ENCODE data around the gene LARP1. TPM values are rescaled to one million over a fixed set of nuclear protein-coding genes. Genes with fewer than 3 reads are reported as not detected.
"Not testable (repeated sequence)": the region's sequence is repeated elsewhere in the genome, so short reads cannot be mapped to it uniquely, and the experiment has no call there.

The LARP1 gene
- 157 TPM for total RNA-seq

DNA sequence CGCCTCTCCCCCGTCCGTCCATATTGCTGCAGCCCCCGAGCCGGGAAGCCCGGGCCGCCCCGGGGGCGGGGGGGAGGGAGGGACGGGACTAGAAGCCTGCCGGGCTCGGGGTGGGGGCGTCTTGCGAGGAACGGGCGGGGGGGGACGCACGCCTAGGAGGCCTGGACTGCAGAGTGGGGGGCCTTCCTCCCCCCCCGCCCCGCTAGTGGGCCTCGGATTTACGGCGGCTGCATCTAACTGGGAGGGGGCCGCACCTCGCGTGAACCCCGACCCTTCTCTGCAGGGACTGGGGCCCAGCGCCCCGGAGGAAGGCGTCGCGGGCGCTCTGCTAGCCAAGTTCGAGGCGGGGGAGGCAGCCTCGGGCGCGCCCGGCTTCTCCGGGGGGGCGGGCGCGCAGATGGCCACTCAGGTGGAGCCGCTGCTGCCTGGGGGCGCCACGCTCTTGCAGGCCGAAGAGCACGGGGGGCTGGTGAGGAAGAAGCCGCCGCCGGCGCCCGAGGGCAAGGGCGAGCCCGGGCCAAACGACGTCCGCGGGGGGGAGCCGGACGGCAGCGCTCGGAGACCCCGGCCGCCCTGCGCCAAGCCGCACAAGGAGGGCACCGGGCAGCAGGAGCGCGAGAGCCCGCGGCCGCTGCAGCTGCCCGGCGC is at the start of gene LARP1:
Gene LARP1, plus strand, starts transcription at position 17 of the 648 bp plus-strand sequence. Its CDS starts 381 bp downstream, at position 398.
- intact Hi-C loops (cut with DNase I), result no loop called here
- DNase-seq (ENCODE audit: low spot score), result no peak

DNA sequence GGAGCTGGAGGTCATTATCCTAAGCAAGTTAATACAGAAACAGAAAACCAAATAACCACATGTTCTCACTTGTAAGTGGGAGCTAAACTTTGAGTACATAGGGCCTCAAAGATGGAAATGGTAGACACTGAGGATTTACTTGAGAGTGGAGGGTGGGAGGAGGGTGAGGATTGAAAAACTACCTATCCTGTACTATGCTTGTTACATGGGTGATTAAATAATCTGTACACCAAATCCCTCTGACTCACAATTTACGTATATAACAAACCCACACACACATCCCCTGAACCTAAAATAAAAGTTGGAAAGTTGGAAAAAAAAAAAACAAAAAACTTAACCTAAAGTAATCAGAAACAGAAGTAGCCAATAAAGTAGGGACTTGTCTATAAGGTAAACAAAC is 48.8 kb upstream of the LARP1 start:
- no peak for DNase-seq (ENCODE audit: low spot score)
- ATAC-seq, result no peak
- intact Hi-C loops (cut with DNase I), result no loop called here

More for the DNA sequence above, at the start of gene LARP1:
- ATAC-seq, result peak; percentile 0

DNA sequence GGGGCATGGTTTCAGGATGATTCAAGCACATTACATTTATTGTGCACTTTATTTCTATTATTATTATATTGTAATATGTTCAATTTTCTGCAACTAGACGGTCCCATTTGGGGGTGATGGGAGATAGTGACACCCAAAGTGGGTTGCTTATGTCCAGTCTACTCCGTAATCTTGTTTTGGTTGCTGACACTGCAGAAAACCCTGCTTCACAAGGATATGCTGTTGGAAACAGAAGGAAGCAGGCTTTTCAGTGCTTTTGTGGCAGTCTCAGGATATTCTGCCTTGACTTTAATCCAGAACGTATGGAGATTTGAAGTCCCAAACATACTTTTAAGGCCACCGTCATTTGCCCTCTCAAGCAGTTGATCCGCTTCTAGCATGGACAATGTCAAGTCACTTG is 47.5 kb upstream of the LARP1 start:
- intact Hi-C loops (cut with DNase I), result no loop called here
- ATAC-seq, result no peak
- DNase-seq (ENCODE audit: low spot score), result no peak

DNA sequence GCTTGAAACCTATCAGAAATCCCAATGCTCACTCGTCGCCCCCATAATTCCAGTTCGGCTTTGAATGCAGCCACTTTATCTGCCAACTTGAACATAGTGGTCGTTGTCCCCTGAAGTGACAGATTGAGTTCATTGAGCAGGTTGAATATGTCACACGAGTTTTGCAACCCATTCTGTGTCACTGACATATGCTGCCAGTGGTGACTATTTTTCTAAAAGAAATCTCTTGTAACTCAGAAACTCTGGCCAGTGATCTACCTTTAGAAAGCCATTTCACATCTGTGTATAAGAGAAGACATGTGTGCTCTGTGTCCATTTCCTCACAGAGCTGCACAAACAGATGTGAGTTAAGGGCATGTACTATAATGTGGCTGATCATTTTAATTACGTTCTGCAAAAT is 47.0 kb upstream of the LARP1 start:
- ATAC-seq, result no peak
- DNase-seq (ENCODE audit: low spot score), result no peak
- intact Hi-C loops (cut with DNase I), result no loop called here

DNA sequence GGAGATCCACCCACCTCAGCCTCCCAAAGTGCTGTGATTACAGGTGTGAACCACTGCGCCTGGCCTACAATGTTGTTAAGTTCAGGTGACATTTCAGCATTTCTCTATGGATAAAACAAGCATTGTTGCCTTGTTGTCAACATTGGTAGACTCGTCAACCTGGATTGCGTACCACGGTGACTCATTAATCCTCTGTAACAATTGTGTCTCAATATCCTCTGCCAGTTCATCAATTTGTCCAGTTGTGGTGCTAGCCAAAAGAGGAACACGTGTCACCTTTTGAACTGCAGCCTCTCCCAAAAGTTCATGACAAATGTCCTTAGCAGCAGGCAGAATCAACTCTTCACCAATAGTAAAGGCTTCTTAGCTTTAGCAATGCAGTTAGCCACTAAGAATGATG is 46.3 kb upstream of the LARP1 start:
- DNase-seq (ENCODE audit: low spot score) (no peak), ATAC-seq (no peak)
- intact Hi-C loops (cut with DNase I), result no loop called here

DNA sequence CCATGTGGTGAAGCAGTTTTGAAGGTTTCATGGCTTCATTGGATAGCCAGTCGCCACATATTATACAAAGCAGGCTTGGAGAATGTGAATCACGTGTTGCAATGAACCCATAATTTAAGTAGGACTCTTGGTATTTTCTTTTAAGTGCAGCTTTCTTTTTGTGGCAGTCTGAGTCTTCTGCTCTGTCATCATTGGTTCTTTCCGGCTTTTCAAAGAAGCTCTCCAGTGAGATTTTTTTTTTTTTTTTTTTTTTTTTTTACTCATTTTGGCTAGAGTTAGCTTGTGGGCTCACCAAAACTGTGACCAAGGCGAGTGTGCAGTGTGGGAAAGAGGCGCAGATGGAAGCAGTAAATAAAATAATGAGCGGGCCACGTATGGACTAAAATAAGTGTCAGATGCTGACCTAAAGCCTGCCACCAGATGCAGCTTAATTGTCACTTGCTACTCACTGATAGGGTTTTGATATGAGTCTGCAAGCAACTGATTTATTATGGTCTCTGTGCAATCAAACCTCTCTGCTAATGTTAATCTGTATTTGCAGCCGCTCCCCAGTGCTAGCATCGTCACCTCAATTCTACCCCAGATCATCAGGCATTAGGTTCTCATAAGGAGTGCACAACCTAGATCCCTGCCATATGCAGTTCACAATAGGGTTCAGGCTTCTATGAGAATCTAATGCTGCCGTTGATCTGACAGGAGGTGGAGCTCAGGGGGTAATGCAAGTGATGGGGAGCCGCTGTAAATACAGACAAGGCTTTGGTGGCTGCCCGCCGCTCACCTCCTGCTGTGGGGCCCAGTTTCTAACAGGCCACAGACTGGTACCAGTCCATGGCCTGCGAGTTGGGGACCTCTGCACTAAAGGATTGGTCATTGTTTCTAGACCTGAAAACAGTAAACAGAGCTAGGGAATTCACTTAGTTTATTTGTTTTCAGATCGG is 45.5 kb upstream of the LARP1 start:
- DNase-seq (ENCODE audit: low spot score) (no peak), ATAC-seq (no peak)
- intact Hi-C loops (cut with DNase I), result no loop called here

DNA sequence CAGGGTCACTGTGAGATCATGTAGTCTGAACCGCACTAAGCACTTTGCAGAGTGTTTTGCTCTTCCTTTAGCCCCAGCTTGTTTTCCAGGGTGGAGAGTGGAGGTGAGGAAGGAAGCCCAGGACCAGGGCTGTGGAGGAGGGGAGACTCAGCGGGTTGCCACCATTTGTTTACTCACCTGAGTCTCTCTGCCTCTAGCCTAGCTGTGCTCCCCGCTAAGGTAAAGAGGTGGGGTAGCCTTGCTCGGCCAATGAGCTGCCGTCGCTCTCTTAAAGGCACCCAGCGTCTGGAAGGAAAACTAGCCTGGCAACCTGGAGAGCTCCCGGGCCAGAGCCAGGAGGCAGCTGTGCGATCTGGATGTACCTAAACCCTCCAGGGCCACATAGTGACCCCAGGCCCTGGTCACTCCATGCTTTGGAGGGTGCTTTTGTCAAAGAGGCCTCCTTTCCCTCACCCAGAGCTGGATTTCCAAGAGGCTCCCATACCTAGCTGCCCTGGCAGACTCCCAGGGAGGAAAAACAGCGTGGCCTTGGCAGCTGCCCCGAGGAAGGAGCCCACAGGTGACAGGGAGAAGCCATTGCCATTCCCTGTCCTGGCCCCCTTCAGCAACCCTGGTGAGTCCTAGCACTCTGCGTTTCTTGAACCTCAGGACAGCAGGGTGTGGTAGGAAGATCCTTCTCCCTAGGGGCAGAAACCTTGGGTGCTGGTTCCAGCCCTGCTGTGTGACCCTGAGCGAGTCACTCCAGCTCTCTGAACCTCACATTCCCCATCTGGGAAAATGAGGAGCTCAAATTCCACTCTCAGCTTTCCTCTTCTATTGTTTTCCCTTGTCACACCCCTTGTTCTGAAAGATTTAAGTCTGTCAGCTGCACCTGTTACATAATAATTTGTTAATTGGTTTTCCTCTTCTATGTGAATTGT is 42.4 kb upstream of the LARP1 start:
- ATAC-seq (no peak), DNase-seq (ENCODE audit: low spot score) (no peak)
- intact Hi-C loops (cut with DNase I), result no loop called here

DNA sequence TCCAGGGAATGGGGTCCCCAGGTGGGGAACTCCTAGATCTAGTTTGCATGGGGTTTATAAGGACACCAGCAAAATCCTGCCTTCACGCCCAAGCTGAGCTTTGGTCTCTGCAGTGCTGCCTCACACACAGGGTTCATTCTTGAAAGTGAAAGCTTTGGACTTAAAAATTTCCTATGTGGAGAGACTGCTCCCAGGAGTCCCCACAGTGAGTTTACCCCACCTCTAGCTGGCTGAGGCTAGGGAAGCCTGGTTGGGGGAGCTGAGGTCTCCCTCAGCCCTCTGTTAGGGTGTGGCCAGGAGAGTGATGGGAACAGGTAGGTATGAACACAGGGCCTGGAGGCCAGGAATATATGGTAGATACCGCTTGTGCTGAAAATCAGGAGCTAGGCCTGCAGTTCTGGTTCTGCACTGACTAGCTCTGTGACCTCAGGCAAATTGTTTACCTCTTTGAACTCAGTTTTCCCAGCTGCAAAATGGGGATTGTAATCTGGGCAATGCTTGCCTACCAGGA is 41.5 kb upstream of the LARP1 start:
- DNase-seq (ENCODE audit: low spot score), result no peak
- ATAC-seq, result peak; percentile 86
- intact Hi-C loops (cut with DNase I), result no loop called here

DNA sequence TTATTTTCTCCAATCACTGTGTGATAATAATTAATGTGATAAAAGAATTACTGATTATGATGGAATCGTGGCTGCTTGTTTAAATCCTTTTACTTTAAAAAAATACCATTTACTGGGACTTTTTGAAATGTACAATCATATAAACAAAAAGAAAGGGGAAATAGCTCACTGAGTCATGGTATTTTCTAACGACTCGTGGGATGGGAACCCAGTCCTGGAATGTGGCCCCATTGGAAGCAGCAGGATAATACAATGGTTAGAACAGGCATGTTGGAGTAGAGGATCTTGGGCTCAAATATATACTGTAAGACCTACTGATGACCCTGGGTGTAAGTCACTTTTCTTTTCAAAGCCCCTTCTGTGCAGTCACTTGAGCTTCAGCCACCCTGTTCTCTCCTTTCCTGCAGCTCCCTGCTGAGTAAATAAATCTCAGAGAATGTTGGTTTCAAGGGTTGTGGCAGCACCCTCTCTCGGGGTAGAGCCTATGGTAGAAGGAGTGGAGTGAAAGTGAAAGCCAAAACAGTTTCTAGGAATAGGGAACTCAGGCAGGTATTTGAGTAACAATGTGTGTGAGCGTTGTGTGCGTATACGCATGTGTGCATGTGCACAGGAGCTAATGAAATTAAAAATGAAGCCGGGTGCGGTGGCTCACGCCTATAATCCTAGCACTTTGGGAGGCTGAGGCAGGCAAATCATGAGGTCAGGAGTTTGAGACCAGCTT is 40.8 kb upstream of the LARP1 start:
- ATAC-seq (peak; percentile 52), DNase-seq (ENCODE audit: low spot score) (no peak)
- intact Hi-C loops (cut with DNase I), result no loop called here

DNA sequence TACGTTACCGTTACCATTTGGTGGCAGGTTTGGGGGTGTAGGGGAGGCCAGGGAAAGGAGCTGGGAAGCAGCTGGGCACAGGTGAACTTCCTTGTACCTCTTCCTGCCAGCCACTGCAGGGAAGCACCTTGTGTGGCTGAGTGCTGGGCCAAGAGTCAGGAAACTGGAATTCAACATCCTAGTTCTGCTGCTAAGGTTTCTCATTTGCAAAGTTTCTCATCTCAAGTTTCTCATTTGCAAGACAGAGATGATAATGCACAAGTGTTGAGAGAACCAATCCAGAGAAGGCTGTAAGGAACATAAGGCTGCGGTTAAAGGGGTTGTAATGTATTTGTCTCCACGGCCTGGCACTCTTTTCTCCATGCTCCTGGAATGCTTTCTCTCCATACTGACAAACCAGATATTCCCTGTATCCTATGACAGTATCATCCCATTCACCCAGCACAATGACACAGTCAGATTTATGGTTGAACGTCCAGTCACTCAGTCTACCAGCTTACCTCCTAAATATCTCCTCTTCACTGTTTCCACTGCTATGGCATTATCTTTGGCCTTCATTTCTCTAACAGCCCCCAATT is 33.6 kb upstream of the LARP1 start:
- intact Hi-C loops (cut with DNase I), result no loop called here
- DNase-seq (ENCODE audit: low spot score), result no peak
- no peak for ATAC-seq

DNA sequence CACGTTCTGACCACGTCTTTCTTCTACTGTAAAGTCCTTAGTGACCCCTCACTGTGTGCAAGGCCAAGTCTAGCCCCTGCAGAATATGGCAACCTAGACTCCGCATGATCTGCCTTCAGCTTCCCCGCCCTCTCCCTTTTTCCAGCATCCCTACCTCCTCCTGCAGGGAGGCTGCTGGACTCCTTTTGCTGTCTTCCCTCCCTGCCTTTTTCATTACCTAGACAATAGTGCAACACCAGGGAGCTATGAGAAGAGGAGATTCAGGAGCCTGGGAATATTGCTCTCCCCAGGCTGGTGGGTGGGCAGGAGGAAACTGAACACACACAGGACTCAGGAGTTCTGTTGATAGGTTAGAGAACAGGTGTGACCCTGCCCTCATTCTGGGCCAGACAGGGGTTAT is 33.1 kb upstream of the LARP1 start:
- intact Hi-C loops (cut with DNase I), result no loop called here
- DNase-seq (ENCODE audit: low spot score), result no peak
- ATAC-seq, result no peak

DNA sequence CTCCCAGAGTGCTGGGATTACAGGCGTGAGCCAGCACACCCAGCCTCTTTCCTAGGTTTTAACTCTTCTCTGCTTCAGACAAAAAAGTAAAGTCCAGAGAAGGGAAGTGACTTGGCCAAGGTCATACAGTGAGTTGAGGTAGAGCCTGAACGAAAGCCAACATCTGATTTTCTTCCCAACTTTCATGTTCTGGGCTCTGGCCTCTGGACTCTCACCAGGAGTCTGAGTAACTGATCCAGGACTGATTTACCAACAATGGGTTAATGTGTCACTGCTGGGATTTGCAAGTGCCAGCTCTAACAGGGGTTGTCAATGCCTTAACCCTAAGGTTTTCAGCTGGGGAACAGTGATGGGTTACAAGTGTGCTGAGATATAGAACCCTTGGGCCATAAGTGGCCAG is 32.2 kb upstream of the LARP1 start:
- intact Hi-C loops (cut with DNase I), result no loop called here
- ATAC-seq (no peak), DNase-seq (ENCODE audit: low spot score) (no peak)

DNA sequence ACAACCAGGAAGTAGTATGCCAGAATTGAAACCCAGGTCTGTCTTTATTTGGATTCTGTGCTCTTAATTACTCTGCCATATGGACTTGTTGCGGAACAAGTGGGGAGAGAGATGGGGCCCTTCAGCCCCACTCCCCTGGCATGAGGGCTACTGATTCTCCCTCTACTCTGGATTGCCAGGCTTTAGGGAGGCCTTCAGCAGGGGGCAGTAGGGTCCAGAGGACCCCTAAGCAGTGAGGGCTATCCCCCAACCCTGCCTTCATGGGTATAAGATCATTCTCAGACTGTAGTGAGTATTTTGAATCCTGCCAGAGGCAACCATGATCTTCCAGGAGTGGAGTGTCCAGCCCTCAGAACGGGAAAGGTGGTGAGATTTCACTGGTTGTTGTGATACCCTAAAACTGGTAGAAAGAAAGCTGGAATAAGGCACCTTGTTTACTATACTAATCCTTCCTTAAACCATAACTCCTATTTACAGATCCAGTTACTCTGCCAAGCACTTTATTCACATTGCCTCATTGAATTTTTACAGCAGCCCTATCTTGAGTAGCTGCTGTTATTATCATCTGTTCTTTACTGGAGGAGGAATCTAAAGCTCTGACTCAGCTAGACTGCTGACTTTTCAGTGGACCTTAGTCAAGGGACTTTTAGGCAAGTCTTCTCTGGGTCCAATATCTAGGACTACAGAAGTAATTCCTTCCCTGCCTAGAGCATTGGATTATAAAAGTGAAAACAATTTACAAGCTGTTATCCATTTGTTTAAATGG is 31.3 kb upstream of the LARP1 start:
- no peak for DNase-seq (ENCODE audit: low spot score)
- intact Hi-C loops (cut with DNase I), result no loop called here
- no peak for ATAC-seq

DNA sequence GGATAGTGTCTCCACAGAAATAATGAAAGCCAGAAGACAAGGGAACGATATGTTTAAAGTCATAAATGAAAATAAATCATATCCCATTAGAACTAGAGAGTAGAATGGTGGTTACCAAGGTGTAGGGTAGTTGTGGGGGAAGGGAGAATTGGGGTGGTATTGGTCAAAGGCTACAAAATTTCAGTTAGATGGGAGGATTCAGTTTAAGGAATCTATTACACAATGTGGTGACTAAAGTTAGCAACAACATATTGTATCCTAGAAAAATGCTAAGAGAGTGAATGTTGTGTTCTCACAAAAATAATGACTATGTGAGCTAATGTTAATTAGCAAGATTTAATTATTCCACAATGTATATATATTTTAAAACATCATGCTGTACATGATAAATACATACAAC is 27.8 kb upstream of the LARP1 start:
- ATAC-seq (no peak), DNase-seq (ENCODE audit: low spot score) (no peak)
- intact Hi-C loops (cut with DNase I), result no loop called here

DNA sequence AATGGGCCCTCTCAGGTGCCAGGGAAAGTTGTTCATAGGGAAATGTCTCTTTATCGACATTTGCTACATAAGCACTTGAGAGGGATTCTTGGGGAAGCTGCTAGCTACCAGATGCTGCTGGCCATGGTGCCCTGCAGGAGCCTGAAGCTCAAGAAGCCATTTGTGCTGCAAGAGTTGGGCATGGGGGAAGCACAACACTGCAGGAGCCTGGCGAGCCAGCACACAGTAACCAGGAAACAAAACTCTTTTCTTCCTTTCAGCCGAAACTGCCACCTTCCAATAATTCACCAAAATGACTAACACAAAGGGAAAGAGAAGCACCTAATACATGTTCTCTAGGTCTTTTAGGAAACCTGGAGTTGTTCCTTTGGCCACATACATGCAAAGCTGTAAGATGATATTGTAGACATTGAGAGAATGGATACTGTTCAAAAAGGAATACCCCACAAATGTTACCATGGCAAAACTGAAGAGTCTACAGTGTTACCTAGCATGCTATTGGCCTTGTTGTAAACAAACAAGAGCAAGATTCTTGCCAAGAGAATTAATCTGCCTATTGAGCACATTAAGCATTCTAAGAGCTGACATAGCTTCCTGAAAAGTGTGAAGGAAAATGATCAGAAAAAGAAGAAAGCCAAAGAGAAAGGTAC is 26.1 kb upstream of the LARP1 start:
- ATAC-seq (no peak), DNase-seq (ENCODE audit: low spot score) (no peak)
- intact Hi-C loops (cut with DNase I), result no loop called here

DNA sequence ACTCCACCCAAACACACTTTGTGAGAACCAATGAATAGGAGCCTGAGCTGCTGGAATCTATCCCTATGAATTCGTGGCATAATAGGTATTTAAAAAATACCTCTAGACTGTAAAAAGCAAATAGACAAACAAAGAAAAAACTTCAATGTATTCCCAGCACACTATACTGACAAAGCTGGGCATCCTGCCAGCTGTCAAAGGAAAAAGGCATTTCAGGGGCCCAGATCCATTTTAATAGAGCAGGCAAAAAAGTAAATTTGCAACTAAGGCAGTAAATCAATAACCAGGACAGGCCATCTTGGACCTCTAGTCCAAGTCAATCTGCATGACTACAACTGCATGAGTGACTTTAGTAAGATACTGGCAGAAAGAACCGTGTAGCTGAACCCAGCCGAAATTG is 25.6 kb upstream of the LARP1 start:
- DNase-seq (ENCODE audit: low spot score) (no peak), ATAC-seq (no peak)
- intact Hi-C loops (cut with DNase I), result no loop called here

DNA sequence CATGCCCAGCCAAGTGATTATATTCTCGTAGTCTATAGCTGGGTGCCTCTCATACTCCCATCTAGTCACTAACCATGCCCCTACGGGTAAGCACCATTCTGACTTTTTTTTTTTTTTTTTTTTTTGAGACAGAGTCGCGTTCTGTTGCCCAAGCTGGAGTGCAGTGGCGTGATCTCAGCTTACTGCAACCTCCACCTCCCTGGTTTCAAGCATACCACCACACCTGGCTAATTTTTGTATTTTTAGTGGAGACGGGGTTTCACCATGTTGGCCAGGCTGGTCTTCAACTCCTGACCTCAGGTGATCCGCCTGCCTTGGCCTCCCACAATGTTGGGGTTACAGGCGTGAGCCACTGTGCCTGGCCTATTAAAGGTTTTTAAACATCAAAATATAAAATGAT is 24.4 kb upstream of the LARP1 start:
- ATAC-seq; DNase-seq (ENCODE audit: low spot score); intact Hi-C loops (cut with DNase I): not testable (repeated sequence)
